Measurements from ENCODE around the gene SELENOK. TPM values are rescaled to one million over a fixed set of nuclear protein-coding genes. Genes with fewer than 3 reads are reported as not detected.

Gene SELENOK
- total and polyA plus RNA-seq, 2 of the 13 experiments (the other 11 are each of a cell fraction or from before 2014, with no cell fraction given), result 67.0 to 81.0 TPM

DNA sequence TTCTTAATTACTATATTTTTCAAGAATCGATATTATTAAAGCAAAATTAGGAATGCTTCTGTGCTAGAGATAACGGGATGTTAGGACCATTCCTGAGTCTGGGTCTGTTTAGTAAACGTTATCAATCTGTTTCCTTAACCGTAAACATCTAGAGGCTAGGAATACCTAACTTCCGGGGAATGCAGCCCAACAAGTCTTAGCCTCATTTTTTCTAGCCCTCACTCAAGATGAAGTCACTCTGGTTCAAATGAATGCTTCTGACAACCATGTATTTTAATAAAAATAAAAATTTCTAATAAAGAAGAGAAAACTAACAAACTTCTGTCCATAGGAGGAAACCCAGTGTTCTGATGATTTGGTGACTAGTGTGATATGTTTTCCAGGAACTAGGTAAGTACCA, 11.1 kb upstream of the SELENOK start (continued):
- TF ChIP-seq, protein P1, sequence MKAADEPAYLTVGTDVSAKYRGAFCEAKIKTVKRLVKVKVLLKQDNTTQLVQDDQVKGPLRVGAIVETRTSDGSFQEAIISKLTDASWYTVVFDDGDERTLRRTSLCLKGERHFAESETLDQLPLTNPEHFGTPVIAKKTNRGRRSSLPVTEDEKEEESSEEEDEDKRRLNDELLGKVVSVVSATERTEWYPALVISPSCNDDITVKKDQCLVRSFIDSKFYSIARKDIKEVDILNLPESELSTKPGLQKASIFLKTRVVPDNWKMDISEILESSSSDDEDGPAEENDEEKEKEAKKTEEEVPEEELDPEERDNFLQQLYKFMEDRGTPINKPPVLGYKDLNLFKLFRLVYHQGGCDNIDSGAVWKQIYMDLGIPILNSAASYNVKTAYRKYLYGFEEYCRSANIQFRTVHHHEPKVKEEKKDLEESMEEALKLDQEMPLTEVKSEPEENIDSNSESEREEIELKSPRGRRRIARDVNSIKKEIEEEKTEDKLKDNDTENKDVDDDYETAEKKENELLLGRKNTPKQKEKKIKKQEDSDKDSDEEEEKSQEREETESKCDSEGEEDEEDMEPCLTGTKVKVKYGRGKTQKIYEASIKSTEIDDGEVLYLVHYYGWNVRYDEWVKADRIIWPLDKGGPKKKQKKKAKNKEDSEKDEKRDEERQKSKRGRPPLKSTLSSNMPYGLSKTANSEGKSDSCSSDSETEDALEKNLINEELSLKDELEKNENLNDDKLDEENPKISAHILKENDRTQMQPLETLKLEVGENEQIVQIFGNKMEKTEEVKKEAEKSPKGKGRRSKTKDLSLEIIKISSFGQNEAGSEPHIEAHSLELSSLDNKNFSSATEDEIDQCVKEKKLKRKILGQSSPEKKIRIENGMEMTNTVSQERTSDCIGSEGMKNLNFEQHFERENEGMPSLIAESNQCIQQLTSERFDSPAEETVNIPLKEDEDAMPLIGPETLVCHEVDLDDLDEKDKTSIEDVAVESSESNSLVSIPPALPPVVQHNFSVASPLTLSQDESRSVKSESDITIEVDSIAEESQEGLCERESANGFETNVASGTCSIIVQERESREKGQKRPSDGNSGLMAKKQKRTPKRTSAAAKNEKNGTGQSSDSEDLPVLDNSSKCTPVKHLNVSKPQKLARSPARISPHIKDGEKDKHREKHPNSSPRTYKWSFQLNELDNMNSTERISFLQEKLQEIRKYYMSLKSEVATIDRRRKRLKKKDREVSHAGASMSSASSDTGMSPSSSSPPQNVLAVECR (CRISPR knock-in tag; IDR thresholded peaks at IDR 0.05; ENCODE audit: borderline replicate concordance), result no peak
- TF ChIP-seq ZNF3 (CRISPR knock-in tag; IDR thresholded peaks at IDR 0.05) (no peak), GABPB1 (CRISPR knock-in tag; IDR thresholded peaks at IDR 0.05) (no peak), ZNF160 (CRISPR knock-in tag; IDR thresholded peaks at IDR 0.05) (no peak), ZNF337 (CRISPR knock-in tag; IDR thresholded peaks at IDR 0.05; ENCODE audit: borderline replicate concordance, low read depth) (no peak)
- TF ChIP-seq, protein P2, sequence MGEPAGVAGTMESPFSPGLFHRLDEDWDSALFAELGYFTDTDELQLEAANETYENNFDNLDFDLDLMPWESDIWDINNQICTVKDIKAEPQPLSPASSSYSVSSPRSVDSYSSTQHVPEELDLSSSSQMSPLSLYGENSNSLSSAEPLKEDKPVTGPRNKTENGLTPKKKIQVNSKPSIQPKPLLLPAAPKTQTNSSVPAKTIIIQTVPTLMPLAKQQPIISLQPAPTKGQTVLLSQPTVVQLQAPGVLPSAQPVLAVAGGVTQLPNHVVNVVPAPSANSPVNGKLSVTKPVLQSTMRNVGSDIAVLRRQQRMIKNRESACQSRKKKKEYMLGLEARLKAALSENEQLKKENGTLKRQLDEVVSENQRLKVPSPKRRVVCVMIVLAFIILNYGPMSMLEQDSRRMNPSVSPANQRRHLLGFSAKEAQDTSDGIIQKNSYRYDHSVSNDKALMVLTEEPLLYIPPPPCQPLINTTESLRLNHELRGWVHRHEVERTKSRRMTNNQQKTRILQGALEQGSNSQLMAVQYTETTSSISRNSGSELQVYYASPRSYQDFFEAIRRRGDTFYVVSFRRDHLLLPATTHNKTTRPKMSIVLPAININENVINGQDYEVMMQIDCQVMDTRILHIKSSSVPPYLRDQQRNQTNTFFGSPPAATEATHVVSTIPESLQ (CRISPR knock-in tag; conservative IDR thresholded peaks at IDR 0.05), result no peak

DNA sequence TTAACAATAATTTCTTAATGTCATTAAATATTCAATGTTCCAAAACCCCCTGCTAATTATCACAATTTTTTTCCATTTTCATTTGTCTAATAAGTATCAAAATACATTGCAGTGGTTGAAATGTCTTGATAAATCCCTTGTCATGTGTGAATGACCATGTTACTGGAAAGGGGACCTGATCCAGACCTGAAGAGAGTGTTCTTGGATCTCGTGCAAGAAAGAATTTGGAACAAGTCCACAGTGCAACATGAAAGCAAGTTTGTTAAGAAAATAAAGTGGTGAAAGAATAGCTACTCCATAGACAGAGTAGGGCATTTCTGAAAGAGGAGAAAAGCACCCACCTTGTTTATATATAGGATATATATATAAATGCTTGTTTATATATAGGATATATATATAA, 10.4 kb upstream of the SELENOK start:
- in situ Hi-C loops (cut with HindIII; ENCODE audit: extremely low pct_ligation_motif_present, low pct_unique_long_range_greater_than_20kb), result no loop called here
- Histone ChIP-seq H3K9ac (ENCODE audit: insufficient read depth, low read depth, low read length) (no peak overlapping the region), H3K27me3 (ENCODE audit: control insufficient read depth in 1 of 2, insufficient read depth in 2 of 2, low read length in 2 of 2) (peaks cover 2 to 4% of the 10 kb centered on the region in 2 experiments; a peak in 1 of 5 replicates), H3K4me1 (ENCODE audit: insufficient read depth, low read length) (no peaks in the 10 kb centered on the region), H3K36me3 (replicated peaks in 1 of 2; ENCODE audit: control insufficient read depth in 1 of 2, insufficient read depth in 2 of 2, low read length in 2 of 2) (no peaks in the 10 kb centered on the region), H2AFZ (ENCODE audit: low read length) (no peak overlapping the region), H3K9me3 (ENCODE audit: low read length) (no peaks in the 10 kb centered on the region), H3K79me2 (ENCODE audit: insufficient read depth, low read length) (no peaks in the 10 kb centered on the region), H3K4me3 (replicated peaks in 1 of 3; ENCODE audit: insufficient read depth in 1 of 3, low read depth in 2 of 3, low read length in 3 of 3) (no peak overlapping the region), H4K20me1 (ENCODE audit: insufficient read depth, low read length) (no peaks in the 10 kb centered on the region), H3K4me2 (ENCODE audit: low read depth, low read length) (no peak overlapping the region), H3K27ac (ENCODE audit: extremely low read length, insufficient read depth, low read length) (no peak overlapping the region)
- no peak for FAIRE-seq
- intact Hi-C loops (cut with micrococcal nuclease; ENCODE audit: unreplicated experiment), result no loop called here
- DNase-seq (ENCODE audit: low spot score), result no peak
- 0% methylated on average over 1 of the region's 1 CpG for WGBS (ENCODE audit: low lambda C conversion rate)
- ChIA-PET POLR2A (no interaction called here), CTCF (ENCODE audit: low intra/inter-chr PET ratio, low total read pairs) (no interaction called here)
- no peak for ATAC-seq
- TF ChIP-seq, protein P3, sequence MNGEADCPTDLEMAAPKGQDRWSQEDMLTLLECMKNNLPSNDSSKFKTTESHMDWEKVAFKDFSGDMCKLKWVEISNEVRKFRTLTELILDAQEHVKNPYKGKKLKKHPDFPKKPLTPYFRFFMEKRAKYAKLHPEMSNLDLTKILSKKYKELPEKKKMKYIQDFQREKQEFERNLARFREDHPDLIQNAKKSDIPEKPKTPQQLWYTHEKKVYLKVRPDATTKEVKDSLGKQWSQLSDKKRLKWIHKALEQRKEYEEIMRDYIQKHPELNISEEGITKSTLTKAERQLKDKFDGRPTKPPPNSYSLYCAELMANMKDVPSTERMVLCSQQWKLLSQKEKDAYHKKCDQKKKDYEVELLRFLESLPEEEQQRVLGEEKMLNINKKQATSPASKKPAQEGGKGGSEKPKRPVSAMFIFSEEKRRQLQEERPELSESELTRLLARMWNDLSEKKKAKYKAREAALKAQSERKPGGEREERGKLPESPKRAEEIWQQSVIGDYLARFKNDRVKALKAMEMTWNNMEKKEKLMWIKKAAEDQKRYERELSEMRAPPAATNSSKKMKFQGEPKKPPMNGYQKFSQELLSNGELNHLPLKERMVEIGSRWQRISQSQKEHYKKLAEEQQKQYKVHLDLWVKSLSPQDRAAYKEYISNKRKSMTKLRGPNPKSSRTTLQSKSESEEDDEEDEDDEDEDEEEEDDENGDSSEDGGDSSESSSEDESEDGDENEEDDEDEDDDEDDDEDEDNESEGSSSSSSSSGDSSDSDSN (CRISPR knock-in tag; IDR thresholded peaks at IDR 0.05), result no peak
- TF ChIP-seq TAF15 (IDR thresholded peaks at IDR 0.05; ENCODE audit: low read depth, low read length, poor library complexity, severe bottlenecking) (no peak), RXRA (CRISPR knock-in tag; IDR thresholded peaks at IDR 0.05) (no peak), CENPX (CRISPR knock-in tag; IDR thresholded peaks at IDR 0.05) (no peak), ZNF460 (CRISPR knock-in tag; IDR thresholded peaks at IDR 0.05; ENCODE audit: borderline replicate concordance) (no peak), MAFK (conservative IDR thresholded peaks at IDR 0.05 in 1 of 2, IDR thresholded peaks at IDR 0.05 in 1 of 2; ENCODE audit: low read length in 2 of 2) (no peak), AGO2 (optimal IDR thresholded peaks at IDR 0.05; ENCODE audit: low read depth, low read length) (no peak), MTA3 (CRISPR knock-in tag; IDR thresholded peaks at IDR 0.05) (no peak), HNRNPL (IDR thresholded peaks at IDR 0.05; ENCODE audit: low read depth, low read length) (no peak)
- BruUV-seq (replicated peaks), result no TSS peak
